HepG2 (cell line): Measurements from ENCODE around the gene ZNF581. TPM values are rescaled to one million over a fixed set of nuclear protein-coding genes. Genes with fewer than 3 reads are reported as not detected.

Experiments
- ATAC-seq: fragments of 200-7000 bp; cut with Tn5 transposase; 3 replicates; pipeline ENCODE4 v1.9.1; 2020; ENCODE audit warnings: mild to moderate bottlenecking, moderate library complexity
- BruUV-seq: library from RNA; stranded (reverse); fragments of 400-500 nt; replicated peaks from 2 replicates; lab custom pipeline; 2021; lab: Mats Ljungman, UMichigan
- CTCF ChIA-PET: fragments of 300-600 bp; formaldehyde crosslinking; extraction: SDS; loops from one replicate; lab custom pipeline; 2021; ENCODE audit warnings: low total read pairs, inconsistent platforms, low intra/inter-chr PET ratio; lab: Yijun Ruan, JAX
- POLR2A ChIA-PET: fragments of 350-600 bp; sonication (Branson Sonifier 250); formaldehyde crosslinking; loops from one replicate; lab custom pipeline; 2020; ENCODE audit warnings: antibody characterized with exemption, inconsistent platforms; lab: Yijun Ruan, JAX
- DNase-seq: peaks from one replicate; pipeline ENCODE4 v3.0.0-alpha.2; 2015; ENCODE audit warnings: low spot score
- FAIRE-seq: peaks from 3 replicates; lab custom pipeline; 2011; peaks lifted over from hg19 to GRCh38; lab: Jason Lieb, UNC
- H2AFZ ChIP-seq: one replicate; pipeline ENCODE4 v1.6.1; 2011; ENCODE audit warnings: low read length, inconsistent platforms
- H3K27ac ChIP-seq: fragments of 300-600 bp; 3 replicates; pipeline ENCODE4 v1.8.0; 2011; ENCODE audit warnings: mixed run types, mild to moderate bottlenecking, mixed read lengths, low read length, inconsistent platforms; ENCODE audit not compliant: insufficient read depth; ENCODE audit errors: extremely low read length
- H3K27me3 ChIP-seq, 2 experiments: fragments of 200-600 bp in 1 of 2; 2 replicates in 1 of 2; 3 replicates in 1 of 2; pipeline versions ENCODE4 v1.6.0 to v1.8.0; 2011; ENCODE audit warnings: low read length in 2 of 2, mild to moderate bottlenecking in 2 of 2, moderate library complexity in 2 of 2, inconsistent platforms in 1 of 2; ENCODE audit not compliant: insufficient read depth in 2 of 2, control insufficient read depth in 1 of 2
- H3K36me3 ChIP-seq, 2 experiments: fragments of 200-600 bp in 1 of 2; replicated peaks in 1 of 2; 2 replicates in 1 of 2; 3 replicates in 1 of 2; pipeline versions ENCODE4 v1.5.1 to v1.8.0; 2011; ENCODE audit warnings: low read length in 2 of 2, inconsistent platforms in 1 of 2; ENCODE audit not compliant: insufficient read depth in 2 of 2, control insufficient read depth in 1 of 2
- H3K4me1 ChIP-seq: 2 replicates; pipeline ENCODE4 v1.5.1; 2012; ENCODE audit warnings: low read length, inconsistent platforms; ENCODE audit not compliant: insufficient read depth
- H3K4me2 ChIP-seq: 2 replicates; pipeline ENCODE4 v1.6.0; 2011; ENCODE audit warnings: low read depth, low read length, inconsistent platforms
- H3K4me3 ChIP-seq, 3 experiments: fragments of 200-600 bp in 1 of 3; sonication (generic), shearing (Covaris generic) in 1 of 3; replicated peaks in 1 of 3; 2 replicates each; pipeline ENCODE4 v1.5.1; 2011 to 2016; ENCODE audit warnings: low read length in 3 of 3, inconsistent platforms in 2 of 3, low read depth in 2 of 3, mild to moderate bottlenecking in 2 of 3, control low read depth in 1 of 3, mixed read lengths in 1 of 3; ENCODE audit not compliant: insufficient read depth in 1 of 3
- H3K79me2 ChIP-seq: one replicate; pipeline ENCODE4 v1.6.1; 2011; ENCODE audit warnings: low read length, inconsistent platforms; ENCODE audit not compliant: insufficient read depth
- H3K9ac ChIP-seq: 2 replicates; pipeline ENCODE4 v1.6.0; 2011; ENCODE audit warnings: mild to moderate bottlenecking, low read depth, low read length, inconsistent platforms; ENCODE audit not compliant: insufficient read depth
- H3K9me3 ChIP-seq: 2 replicates; pipeline ENCODE4 v1.5.1; 2012; ENCODE audit warnings: mild to moderate bottlenecking, low read length
- H4K20me1 ChIP-seq: 2 replicates; pipeline ENCODE4 v1.6.0; 2011; ENCODE audit warnings: inconsistent platforms, mild to moderate bottlenecking, low read length, moderate library complexity; ENCODE audit not compliant: insufficient read depth
- CBX5 ChIP-seq: sonication (generic); formaldehyde crosslinking; IDR thresholded peaks from 2 replicates; pipeline ENCODE4 v1.4.0; 2020; ENCODE audit warnings: missing genetic modification reagents, borderline replicate concordance
- GMEB2 ChIP-seq: IDR thresholded peaks from 2 replicates; pipeline ENCODE4 v1.6.1; 2016; ENCODE audit warnings: missing biosample characterization, missing genetic modification reagents, low read depth
- HHEX ChIP-seq: IDR thresholded peaks from 2 replicates; pipeline ENCODE4 v1.6.1; 2016; ENCODE audit warnings: control low read depth
- MAFF ChIP-seq: IDR thresholded peaks from 2 replicates; pipeline ENCODE4 v1.6.1; 2011; ENCODE audit warnings: low read depth, low read length, improper control_type of control experiment
- MED13 ChIP-seq: sonication (generic); formaldehyde crosslinking; IDR thresholded peaks from 2 replicates; pipeline ENCODE4 v1.5.0; 2020; ENCODE audit warnings: missing genetic modification reagents
- MXD3 ChIP-seq: IDR thresholded peaks from 2 replicates; pipeline ENCODE4 v1.6.1; 2016; ENCODE audit warnings: mild to moderate bottlenecking, missing biosample characterization, missing genetic modification reagents
- MYC ChIP-seq: sonication (generic); formaldehyde crosslinking; IDR thresholded peaks from 2 replicates; pipeline ENCODE4 v1.9.0; 2021; ENCODE audit warnings: missing genetic modification reagents, borderline replicate concordance
- NR2C2 ChIP-seq: sonication (generic); formaldehyde crosslinking; IDR thresholded peaks from 2 replicates; pipeline ENCODE4 v1.4.0; 2020; ENCODE audit warnings: missing genetic modification reagents, mild to moderate bottlenecking, moderate library complexity, borderline replicate concordance
- TCF7L2 ChIP-seq: IDR thresholded peaks from 2 replicates; pipeline ENCODE4 v1.6.1; 2011; ENCODE audit warnings: mild to moderate bottlenecking, low read depth, low read length, moderate library complexity
- ZMAT5 ChIP-seq: sonication (generic); formaldehyde crosslinking; IDR thresholded peaks from 2 replicates; pipeline ENCODE4 v1.5.0; 2020; ENCODE audit warnings: mild to moderate bottlenecking, low read depth, missing genetic modification reagents, borderline replicate concordance
- ZNF160 ChIP-seq: sonication (generic); formaldehyde crosslinking; IDR thresholded peaks from 2 replicates; pipeline ENCODE4 v1.8.0; 2022; ENCODE audit warnings: mild to moderate bottlenecking, inconsistent platforms, missing genetic modification reagents
- ZNF253 ChIP-seq: sonication (generic); formaldehyde crosslinking; IDR thresholded peaks from 2 replicates; pipeline ENCODE4 v1.8.0; 2022; ENCODE audit warnings: mild to moderate bottlenecking, missing genetic modification reagents, borderline replicate concordance
- ZNF274 ChIP-seq: sonication (generic); formaldehyde crosslinking; IDR thresholded peaks from 2 replicates; pipeline ENCODE4 v1.5.1; 2020; ENCODE audit warnings: mild to moderate bottlenecking, missing genetic modification reagents
- ZNF883 ChIP-seq: sonication (generic); formaldehyde crosslinking; IDR thresholded peaks from 2 replicates; pipeline ENCODE4 v1.5.1; 2020; ENCODE audit warnings: mild to moderate bottlenecking, missing genetic modification reagents; ENCODE audit errors: not compliant biosample characterization
- ZSCAN20 ChIP-seq: sonication (generic); formaldehyde crosslinking; IDR thresholded peaks from 2 replicates; pipeline ENCODE4 v1.4.0; 2020; ENCODE audit warnings: missing genetic modification reagents, mild to moderate bottlenecking, borderline replicate concordance
- WGBS: methylation state at CpG from one replicate; pipeline ENCODE4 v1.1.6; 2017; ENCODE audit warnings: low lambda C conversion rate; 5-methylcytosine and 5-hydroxymethylcytosine counted together
- in situ Hi-C: cut with HindIII; loops from 2 replicates; pipeline ENCODE4 v1.10.0; 2017; ENCODE audit warnings: low pct_unique_long_range_greater_than_20kb; ENCODE audit not compliant: extremely low pct_ligation_motif_present
- intact Hi-C: fragments of 100-400 bp; cut with micrococcal nuclease; formaldehyde crosslinking; loops from one replicate; pipeline ENCODE4 v1.10.0; 2022; ENCODE audit not compliant: unreplicated experiment
- polyA plus RNA-seq, 8 experiments: library from polyadenylated mRNA; depleted of rRNA in 3 of 8; stranded (reverse) in 7 of 8; unstranded in 1 of 8; fragments of >200 nt; fragmentation: Illumina TruSeq in 4 of 8; extraction: Trizol in 4 of 8; gene quantifications; 2 replicates each; pipeline versions ENCODE4 v1.2.1 to v1.2.3, GENCODE V29; 2011 to 2016; ENCODE audit warnings: low read depth in 4 of 8, missing spikeins in 1 of 8, mixed read lengths in 1 of 8; ENCODE audit not compliant: insufficient read depth in 1 of 8
- total RNA-seq, 5 experiments: library from RNA; depleted of rRNA; stranded (reverse); fragments of >200 nt; fragmentation: Illumina TruSeq; extraction: Trizol; gene quantifications; 2 replicates each; pipeline ENCODE4 v1.2.3, GENCODE V29; 2016; ENCODE audit warnings: low read depth in 1 of 5

The ZNF581 gene
- total and polyA plus RNA-seq, 2 of the 13 experiments (the other 11 are each of a cell fraction or from before 2014, with no cell fraction given) = 19.6 to 49.5 TPM

- no peaks in the 10 kb centered on the region for H3K9me3 ChIP-seq
- ATAC-seq (no peak), DNase-seq (no peak), FAIRE-seq (no peak)
- peaks cover 38% of the 10 kb centered on the region for H3K4me1 ChIP-seq
- H3K4me2 ChIP-seq = peak overlapping the region; percentile 95
- TF ChIP-seq ZNF274 (CRISPR knock-in tag) (no peak), ZNF160 (no peak), ZSCAN20 (no peak), MYC (CRISPR knock-in tag) (no peak), NR2C2 (no peak), MED13 (CRISPR knock-in tag) (no peak), CBX5 (CRISPR knock-in tag) (no peak), ZMAT5 (no peak), MAFF (no peak), GMEB2 (no peak), HHEX (CRISPR knock-in tag) (no peak), TCF7L2 (no peak), ZNF883 (CRISPR knock-in tag) (no peak), MXD3 (CRISPR knock-in tag) (no peak), ZNF253 (no peak)
- peaks cover 0 to 2% of the 10 kb centered on the region in 2 experiments; a peak in 1 of 5 replicates for H3K36me3 ChIP-seq
- in situ Hi-C loops (loop anchor here (5.0 kb wide), 1 partner anchor 90 kb away; no protein-coding TSS in a partner anchor), intact Hi-C loops (loop anchor here (1.0 to 10.0 kb wide), 2 partner anchors 52 to 90 kb away; no protein-coding TSS in a partner anchor)
- H4K20me1 ChIP-seq = no peaks in the 10 kb centered on the region
- CTCF ChIA-PET = interaction anchor here (3.0 kb wide), 1 partner anchor 90 kb away, joined by 25 read pairs; no protein-coding TSS in a partner anchor
- WGBS = 81% methylated on average over 9 of the region's 9 CpGs
- no peaks in the 10 kb centered on the region; a peak in 1 of 5 replicates for H3K27me3 ChIP-seq
- no peak overlapping the region for H2AFZ ChIP-seq
- H3K27ac ChIP-seq = peak overlapping the region; percentile 7
- BruUV-seq = TSS peak; percentile 36
- POLR2A ChIA-PET = interaction anchor here (0.8 to 2.8 kb wide), 9 partner anchors 17 to 348 kb away, joined by 3 to 23 read pairs (median 5); partner anchors contain the start of genes PPP6R1, ZNF628 and ZNF784
- H3K9ac ChIP-seq = peak overlapping the region; percentile 84
- H3K4me3 ChIP-seq = peak overlapping the region in 2 of 3 experiments; percentile 81 to 85; a peak in 4 of 6 replicates
- peaks cover 15% of the 10 kb centered on the region for H3K79me2 ChIP-seq
These were observed 36.6 kb upstream of the ZNF581 start for GRCh38 chr19:55606817-55607216.
